SK-N-SH treated with all-trans-retinoic acid at 6 μM for 48 hours (cell line): ENCODE results near the gene MVD.

Experiments used
- ATAC-seq: fragments of 200-7000 bp; cut with Tn5 transposase; 3 replicates; pipeline ENCODE4 v1.9.1; 2020; ENCODE audit warnings: mild to moderate bottlenecking, moderate library complexity
- ARNTL ChIP-seq: fragments of 450-650 bp; formaldehyde crosslinking; IDR thresholded peaks from 2 replicates; pipeline ENCODE4 v1.5.0; 2020; ENCODE audit warnings: low read depth, mild to moderate bottlenecking, moderate library complexity, borderline replicate concordance
- BACH2 ChIP-seq: fragments of 250-450 bp; sonication (Bioruptor Pico); IDR thresholded peaks from 2 replicates; pipeline ENCODE4 v1.9.0; 2021; ENCODE audit warnings: mild to moderate bottlenecking, borderline replicate concordance
- CSDC2 ChIP-seq: fragments of 250-450 bp; sonication (Bioruptor Pico); IDR thresholded peaks from 2 replicates; pipeline ENCODE4 v1.5.0; 2020; ENCODE audit warnings: mild to moderate bottlenecking, moderate library complexity
- ESRRG ChIP-seq: fragments of 250-450 bp; sonication (Bioruptor Pico); IDR thresholded peaks from 2 replicates; pipeline ENCODE4 v1.6.1; 2021; ENCODE audit warnings: mild to moderate bottlenecking
- GLIS3 ChIP-seq: fragments of 250-450 bp; sonication (Bioruptor Pico); IDR thresholded peaks from 2 replicates; pipeline ENCODE4 v1.5.0; 2020; ENCODE audit warnings: mild to moderate bottlenecking, moderate library complexity
- ISL1 ChIP-seq: fragments of 250-450 bp; sonication (Bioruptor Pico); IDR thresholded peaks from 2 replicates; pipeline ENCODE4 v2.1.2; 2022; ENCODE audit warnings: mild to moderate bottlenecking, moderate library complexity
- OSR1 ChIP-seq: fragments of 250-450 bp; sonication (Bioruptor Pico); IDR thresholded peaks from 2 replicates; pipeline ENCODE4 v1.8.0; 2022; ENCODE audit warnings: moderate library complexity, mild to moderate bottlenecking, inconsistent platforms
- SNAI2 ChIP-seq: fragments of 250-450 bp; sonication (Bioruptor Pico); IDR thresholded peaks from 2 replicates; pipeline ENCODE4 v1.5.0; 2020; ENCODE audit warnings: mild to moderate bottlenecking, moderate library complexity
- TCF4 ChIP-seq: fragments of 250-450 bp; sonication (Bioruptor Pico); IDR thresholded peaks from 2 replicates; pipeline ENCODE4 v1.8.0; 2021; ENCODE audit warnings: mild to moderate bottlenecking, moderate library complexity, borderline replicate concordance
- TOX ChIP-seq: fragments of 250-450 bp; sonication (Bioruptor Pico); IDR thresholded peaks from 2 replicates; pipeline ENCODE4 v1.8.0; 2021; ENCODE audit warnings: mild to moderate bottlenecking, moderate library complexity, borderline replicate concordance
- ZC3H10 ChIP-seq: fragments of 250-450 bp; sonication (Bioruptor Pico); IDR thresholded peaks from 2 replicates; pipeline ENCODE4 v1.5.1; 2021; ENCODE audit warnings: mild to moderate bottlenecking, moderate library complexity
- ZFP30 ChIP-seq: fragments of 450-650 bp; formaldehyde crosslinking; IDR thresholded peaks from 2 replicates; pipeline ENCODE4 v1.5.0; 2022; ENCODE audit warnings: mild to moderate bottlenecking, moderate library complexity
- ZNF565 ChIP-seq: fragments of 450-650 bp; formaldehyde crosslinking; conservative IDR thresholded peaks from 2 replicates; pipeline ENCODE4 v1.5.0; 2020; ENCODE audit warnings: low read depth, mild to moderate bottlenecking, moderate library complexity
- ZNF70 ChIP-seq: fragments of 450-650 bp; formaldehyde crosslinking; IDR thresholded peaks from 2 replicates; pipeline ENCODE4 v1.5.0; 2020; ENCODE audit warnings: mild to moderate bottlenecking, moderate library complexity
- ZNF8 ChIP-seq: fragments of 450-650 bp; formaldehyde crosslinking; IDR thresholded peaks from 2 replicates; pipeline ENCODE4 v1.5.0; 2020; ENCODE audit warnings: mild to moderate bottlenecking, moderate library complexity
- TF ChIP-seq, protein P1 (sequence below): fragments of 250-450 bp; sonication (Bioruptor Pico); IDR thresholded peaks from 2 replicates; pipeline ENCODE4 v1.5.1; 2020; ENCODE audit warnings: low read depth, mild to moderate bottlenecking, moderate library complexity
- TF ChIP-seq, protein P2 (sequence below): fragments of 250-450 bp; sonication (Bioruptor Pico); IDR thresholded peaks from 2 replicates; pipeline ENCODE4 v1.5.0; 2020; ENCODE audit warnings: mild to moderate bottlenecking, moderate library complexity
- TF ChIP-seq, protein P3 (sequence below): fragments of 250-450 bp; sonication (Bioruptor Pico); IDR thresholded peaks from 2 replicates; pipeline ENCODE4 v1.8.0; 2021; ENCODE audit warnings: low read depth, mild to moderate bottlenecking, moderate library complexity, borderline replicate concordance
- TF ChIP-seq, protein P4 (sequence below): fragments of 250-450 bp; sonication (Bioruptor Pico); IDR thresholded peaks from 2 replicates; pipeline ENCODE4 v1.5.1; 2021; ENCODE audit warnings: mild to moderate bottlenecking, moderate library complexity

MVD gene

DNA sequence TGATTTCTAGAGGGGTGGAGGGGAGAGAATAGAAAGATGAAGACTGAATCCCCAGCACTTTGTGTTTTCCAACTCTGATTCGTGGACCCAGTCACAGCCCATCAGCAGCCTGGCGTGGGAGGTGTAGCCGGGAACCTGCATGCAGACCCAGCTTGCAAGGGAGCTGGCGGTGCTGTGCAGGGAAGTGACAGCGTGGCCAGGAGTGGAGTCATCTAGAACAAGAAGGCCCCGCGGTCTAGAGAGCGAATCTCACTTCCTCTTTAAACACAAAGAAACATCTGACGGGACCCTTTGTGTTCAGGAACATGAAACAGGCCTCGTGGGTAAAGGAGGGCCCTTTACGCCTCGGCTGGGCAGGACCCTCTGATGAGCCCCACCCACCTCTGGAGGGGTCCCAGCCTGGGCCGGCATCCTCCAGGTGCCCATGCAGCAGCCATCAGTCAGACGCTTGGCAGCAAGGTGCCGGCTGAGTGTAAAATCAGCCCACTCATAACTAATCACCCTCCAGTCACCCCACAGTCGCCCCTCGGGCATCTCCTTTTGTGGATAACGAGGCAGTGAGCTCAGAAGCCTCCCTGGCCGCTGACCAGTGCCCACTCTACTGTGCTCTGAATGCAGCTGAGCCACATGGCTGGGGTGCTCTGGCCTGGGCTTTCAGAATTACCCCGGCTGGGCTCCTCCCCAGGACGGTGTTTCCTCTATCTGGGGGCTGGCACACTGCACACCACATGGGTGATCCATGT, 19.0 kb upstream of the MVD start (continued):
- TF ChIP-seq, protein P1, sequence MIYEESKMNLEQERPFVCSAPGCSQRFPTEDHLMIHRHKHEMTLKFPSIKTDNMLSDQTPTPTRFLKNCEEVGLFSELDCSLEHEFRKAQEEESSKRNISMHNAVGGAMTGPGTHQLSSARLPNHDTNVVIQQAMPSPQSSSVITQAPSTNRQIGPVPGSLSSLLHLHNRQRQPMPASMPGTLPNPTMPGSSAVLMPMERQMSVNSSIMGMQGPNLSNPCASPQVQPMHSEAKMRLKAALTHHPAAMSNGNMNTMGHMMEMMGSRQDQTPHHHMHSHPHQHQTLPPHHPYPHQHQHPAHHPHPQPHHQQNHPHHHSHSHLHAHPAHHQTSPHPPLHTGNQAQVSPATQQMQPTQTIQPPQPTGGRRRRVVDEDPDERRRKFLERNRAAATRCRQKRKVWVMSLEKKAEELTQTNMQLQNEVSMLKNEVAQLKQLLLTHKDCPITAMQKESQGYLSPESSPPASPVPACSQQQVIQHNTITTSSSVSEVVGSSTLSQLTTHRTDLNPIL (CRISPR knock-in tag): no peak
- TF ChIP-seq BACH2 (CRISPR knock-in tag) (no peak), ZNF70 (CRISPR knock-in tag) (no peak), CSDC2 (CRISPR knock-in tag) (no peak), ZFP30 (CRISPR knock-in tag) (no peak), OSR1 (CRISPR knock-in tag) (no peak), TOX (no peak), ARNTL (CRISPR knock-in tag) (no peak)

DNA sequence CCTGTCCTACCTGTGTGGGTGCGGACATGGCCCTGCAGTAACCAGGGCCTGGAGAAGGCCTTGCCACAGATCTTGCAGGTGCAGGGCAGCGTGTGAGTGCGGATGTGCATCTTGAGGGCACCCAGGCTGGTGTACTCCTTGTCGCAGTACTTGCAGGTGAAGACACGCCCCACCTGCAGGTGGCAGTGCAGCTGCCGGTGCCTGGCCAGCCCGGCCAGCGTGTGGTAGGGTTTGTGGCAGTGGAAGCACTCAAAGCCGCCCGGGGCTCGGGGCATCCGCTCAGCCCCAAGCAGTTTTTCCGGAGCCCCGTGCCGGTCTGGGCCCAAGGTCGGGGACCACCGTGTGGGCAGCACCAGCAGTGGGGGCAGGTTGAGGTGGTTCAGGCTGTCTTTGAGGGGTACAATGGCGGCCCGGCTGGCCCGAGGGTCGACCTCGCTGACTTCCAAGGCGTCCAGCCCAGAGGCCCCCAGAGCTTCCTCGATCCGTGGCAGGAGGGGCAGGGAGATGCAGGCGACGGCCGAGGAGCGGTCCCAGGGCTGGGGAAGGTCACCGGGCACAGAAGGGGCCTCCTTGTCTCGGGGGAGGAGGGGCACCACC, 18.3 kb upstream of the MVD start:
- TF ChIP-seq ZNF70 (CRISPR knock-in tag): no peak
- no peak for TF ChIP-seq OSR1 (CRISPR knock-in tag)
- no peak for TF ChIP-seq BACH2 (CRISPR knock-in tag)
- TF ChIP-seq, protein P2, sequence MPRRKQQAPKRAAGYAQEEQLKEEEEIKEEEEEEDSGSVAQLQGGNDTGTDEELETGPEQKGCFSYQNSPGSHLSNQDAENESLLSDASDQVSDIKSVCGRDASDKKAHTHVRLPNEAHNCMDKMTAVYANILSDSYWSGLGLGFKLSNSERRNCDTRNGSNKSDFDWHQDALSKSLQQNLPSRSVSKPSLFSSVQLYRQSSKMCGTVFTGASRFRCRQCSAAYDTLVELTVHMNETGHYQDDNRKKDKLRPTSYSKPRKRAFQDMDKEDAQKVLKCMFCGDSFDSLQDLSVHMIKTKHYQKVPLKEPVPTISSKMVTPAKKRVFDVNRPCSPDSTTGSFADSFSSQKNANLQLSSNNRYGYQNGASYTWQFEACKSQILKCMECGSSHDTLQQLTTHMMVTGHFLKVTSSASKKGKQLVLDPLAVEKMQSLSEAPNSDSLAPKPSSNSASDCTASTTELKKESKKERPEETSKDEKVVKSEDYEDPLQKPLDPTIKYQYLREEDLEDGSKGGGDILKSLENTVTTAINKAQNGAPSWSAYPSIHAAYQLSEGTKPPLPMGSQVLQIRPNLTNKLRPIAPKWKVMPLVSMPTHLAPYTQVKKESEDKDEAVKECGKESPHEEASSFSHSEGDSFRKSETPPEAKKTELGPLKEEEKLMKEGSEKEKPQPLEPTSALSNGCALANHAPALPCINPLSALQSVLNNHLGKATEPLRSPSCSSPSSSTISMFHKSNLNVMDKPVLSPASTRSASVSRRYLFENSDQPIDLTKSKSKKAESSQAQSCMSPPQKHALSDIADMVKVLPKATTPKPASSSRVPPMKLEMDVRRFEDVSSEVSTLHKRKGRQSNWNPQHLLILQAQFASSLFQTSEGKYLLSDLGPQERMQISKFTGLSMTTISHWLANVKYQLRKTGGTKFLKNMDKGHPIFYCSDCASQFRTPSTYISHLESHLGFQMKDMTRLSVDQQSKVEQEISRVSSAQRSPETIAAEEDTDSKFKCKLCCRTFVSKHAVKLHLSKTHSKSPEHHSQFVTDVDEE (CRISPR knock-in tag): no peak
- TF ChIP-seq, protein P1 (CRISPR knock-in tag): no peak
- TF ChIP-seq GLIS3 (CRISPR knock-in tag): no peak
- no peak for TF ChIP-seq ESRRG (CRISPR knock-in tag)

DNA sequence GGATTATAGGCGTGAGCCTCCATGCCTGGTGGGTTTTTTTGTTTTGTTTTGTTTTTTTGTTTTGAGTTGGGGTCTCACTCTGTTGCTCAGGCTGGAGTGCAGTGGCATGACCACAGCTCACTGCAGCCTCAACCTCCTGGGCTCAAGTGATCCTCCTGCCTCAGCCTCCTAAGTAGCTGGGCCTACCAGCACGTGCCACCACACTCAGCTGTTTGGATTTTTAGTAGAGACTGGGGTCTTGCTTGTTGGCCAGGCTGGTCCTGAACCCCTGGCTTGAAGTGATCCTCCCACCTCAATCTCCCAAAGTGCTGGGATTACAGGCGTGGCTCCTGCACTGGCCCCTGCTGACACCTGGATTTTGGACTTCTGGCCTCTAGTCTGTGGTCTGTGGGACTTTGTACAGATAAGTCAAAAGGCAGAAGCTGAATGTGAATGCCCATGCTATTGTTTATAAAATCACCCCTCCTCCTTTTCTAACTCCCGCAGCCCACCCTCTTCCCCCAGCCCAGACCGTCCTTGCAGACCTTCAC, 17.7 kb upstream of the MVD start:
- TF ChIP-seq, protein P2 (CRISPR knock-in tag): no peak
- TF ChIP-seq ZNF8 (no peak), ARNTL (CRISPR knock-in tag) (no peak), SNAI2 (no peak), ZFP30 (CRISPR knock-in tag) (no peak), TCF4 (CRISPR knock-in tag) (no peak), ZNF565 (CRISPR knock-in tag) (no peak), ISL1 (CRISPR knock-in tag) (no peak), ZC3H10 (CRISPR knock-in tag) (no peak)
- TF ChIP-seq, protein P3, sequence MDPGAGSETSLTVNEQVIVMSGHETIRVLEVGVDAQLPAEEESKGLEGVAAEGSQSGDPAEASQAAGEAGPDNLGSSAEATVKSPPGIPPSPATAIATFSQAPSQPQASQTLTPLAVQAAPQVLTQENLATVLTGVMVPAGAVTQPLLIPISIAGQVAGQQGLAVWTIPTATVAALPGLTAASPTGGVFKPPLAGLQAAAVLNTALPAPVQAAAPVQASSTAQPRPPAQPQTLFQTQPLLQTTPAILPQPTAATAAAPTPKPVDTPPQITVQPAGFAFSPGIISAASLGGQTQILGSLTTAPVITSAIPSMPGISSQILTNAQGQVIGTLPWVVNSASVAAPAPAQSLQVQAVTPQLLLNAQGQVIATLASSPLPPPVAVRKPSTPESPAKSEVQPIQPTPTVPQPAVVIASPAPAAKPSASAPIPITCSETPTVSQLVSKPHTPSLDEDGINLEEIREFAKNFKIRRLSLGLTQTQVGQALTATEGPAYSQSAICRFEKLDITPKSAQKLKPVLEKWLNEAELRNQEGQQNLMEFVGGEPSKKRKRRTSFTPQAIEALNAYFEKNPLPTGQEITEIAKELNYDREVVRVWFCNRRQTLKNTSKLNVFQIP (CRISPR knock-in tag): no peak
- TF ChIP-seq, protein P4, sequence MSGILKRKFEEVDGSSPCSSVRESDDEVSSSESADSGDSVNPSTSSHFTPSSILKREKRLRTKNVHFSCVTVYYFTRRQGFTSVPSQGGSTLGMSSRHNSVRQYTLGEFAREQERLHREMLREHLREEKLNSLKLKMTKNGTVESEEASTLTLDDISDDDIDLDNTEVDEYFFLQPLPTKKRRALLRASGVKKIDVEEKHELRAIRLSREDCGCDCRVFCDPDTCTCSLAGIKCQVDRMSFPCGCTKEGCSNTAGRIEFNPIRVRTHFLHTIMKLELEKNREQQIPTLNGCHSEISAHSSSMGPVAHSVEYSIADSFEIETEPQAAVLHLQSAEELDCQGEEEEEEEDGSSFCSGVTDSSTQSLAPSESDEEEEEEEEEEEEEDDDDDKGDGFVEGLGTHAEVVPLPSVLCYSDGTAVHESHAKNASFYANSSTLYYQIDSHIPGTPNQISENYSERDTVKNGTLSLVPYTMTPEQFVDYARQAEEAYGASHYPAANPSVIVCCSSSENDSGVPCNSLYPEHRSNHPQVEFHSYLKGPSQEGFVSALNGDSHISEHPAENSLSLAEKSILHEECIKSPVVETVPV (CRISPR knock-in tag): no peak
- no peak for ATAC-seq

More for the DNA sequence above, 18.3 kb upstream of the MVD start:
- no peak for ATAC-seq
